Neuronal stem cell (in vitro differentiated cells): Measurements from ENCODE around the gene OR56B4.
A peak's percentile ranks its signal among the peaks of the same experiment; 100 is the strongest.

Experiments
- DNase-seq: peaks from one replicate; pipeline ENCODE4 v3.0.0-alpha.2; 2013; ENCODE audit warnings: low spot score
- H2AFZ ChIP-seq: one replicate; pipeline ENCODE4 v1.6.1; 2013; ENCODE audit warnings: mild to moderate bottlenecking, low read length, inconsistent platforms
- H2AK5ac ChIP-seq: 2 replicates; pipeline ENCODE4 v1.6.1; 2013; ENCODE audit warnings: low read depth, mild to moderate bottlenecking, inconsistent platforms, low read length, moderate library complexity, mixed read lengths
- H2BK120ac ChIP-seq: 2 replicates; pipeline ENCODE4 v1.6.1; 2013; ENCODE audit warnings: low read depth, mild to moderate bottlenecking, inconsistent platforms, low read length, moderate library complexity, mixed read lengths
- H2BK12ac ChIP-seq: one replicate; pipeline ENCODE4 v1.6.1; 2013; ENCODE audit warnings: low read length, inconsistent platforms
- H2BK15ac ChIP-seq: 2 replicates; pipeline ENCODE4 v1.6.1; 2013; ENCODE audit warnings: mild to moderate bottlenecking, low read length, inconsistent platforms, mixed read lengths
- H2BK5ac ChIP-seq: one replicate; pipeline ENCODE4 v1.6.1; 2013; ENCODE audit warnings: inconsistent platforms, mild to moderate bottlenecking, low read length, moderate library complexity
- H3K14ac ChIP-seq: one replicate; pipeline ENCODE4 v1.6.1; 2013; ENCODE audit warnings: low read length, inconsistent platforms
- H3K18ac ChIP-seq: 2 replicates; pipeline ENCODE4 v1.6.1; 2013; ENCODE audit warnings: low read length, inconsistent platforms
- H3K23ac ChIP-seq: 2 replicates; pipeline ENCODE4 v1.6.1; 2013; ENCODE audit warnings: low read depth, mild to moderate bottlenecking, mixed read lengths, low read length, inconsistent platforms; ENCODE audit not compliant: poor library complexity
- H3K27ac ChIP-seq: replicated peaks from 3 replicates; pipeline ENCODE4 v1.5.1; 2013; ENCODE audit warnings: low read length, inconsistent platforms
- H3K27me3 ChIP-seq, 3 experiments: 2 replicates each; pipeline ENCODE4 v1.6.1; 2013; ENCODE audit warnings: low read length in 3 of 3, mild to moderate bottlenecking in 2 of 3, inconsistent platforms in 1 of 3, low read depth in 1 of 3, mixed read lengths in 1 of 3, moderate library complexity in 1 of 3; ENCODE audit not compliant: control insufficient read depth in 3 of 3, insufficient read depth in 3 of 3
- H3K36me3 ChIP-seq, 2 donors: replicated peaks in 1 of 2; 2 replicates each; pipeline ENCODE4 v1.6.1; 2013; ENCODE audit warnings: low read length in 2 of 2; ENCODE audit not compliant: control insufficient read depth in 2 of 2, insufficient read depth in 2 of 2
- H3K4ac ChIP-seq: 2 replicates; pipeline ENCODE4 v1.6.1; 2013; ENCODE audit warnings: inconsistent platforms, mild to moderate bottlenecking, low read length, moderate library complexity
- H3K4me1 ChIP-seq, 2 donors: 1 replicate in 1 of 2; 2 replicates in 1 of 2; pipeline ENCODE4 v1.6.1; 2013; ENCODE audit warnings: low read length in 2 of 2, low read depth in 1 of 2; ENCODE audit not compliant: control insufficient read depth in 2 of 2, insufficient read depth in 1 of 2
- H3K4me2 ChIP-seq: one replicate; pipeline ENCODE4 v1.6.1; 2013; ENCODE audit warnings: mild to moderate bottlenecking, low read length, inconsistent platforms; ENCODE audit not compliant: insufficient read depth, poor library complexity, severe bottlenecking
- H3K4me3 ChIP-seq, 2 donors: 2 replicates each; pipeline ENCODE4 v1.5.1; 2013; ENCODE audit warnings: low read length in 2 of 2, mild to moderate bottlenecking in 2 of 2, inconsistent platforms in 1 of 2, moderate library complexity in 1 of 2
- H3K79me1 ChIP-seq: one replicate; pipeline ENCODE4 v1.6.1; 2013; ENCODE audit warnings: low read depth, mild to moderate bottlenecking, inconsistent platforms, low read length, moderate library complexity
- H3K9ac ChIP-seq: one replicate; pipeline ENCODE4 v1.6.1; 2013; ENCODE audit warnings: mild to moderate bottlenecking, low read depth, low read length, inconsistent platforms; ENCODE audit not compliant: poor library complexity
- H3K9me3 ChIP-seq, 2 donors: replicated peaks in 1 of 2; 2 replicates each; pipeline versions ENCODE3 to v1.6.1; 2013; ENCODE audit warnings: low read length in 2 of 2, mild to moderate bottlenecking in 2 of 2, inconsistent platforms in 1 of 2, low read depth in 1 of 2, mixed read lengths in 1 of 2, moderate library complexity in 1 of 2; ENCODE audit not compliant: control insufficient read depth in 2 of 2, insufficient read depth in 1 of 2
- H4K8ac ChIP-seq: one replicate; pipeline ENCODE4 v1.6.1; 2013; ENCODE audit warnings: low read depth, mild to moderate bottlenecking, inconsistent platforms, low read length, moderate library complexity
- H4K91ac ChIP-seq: one replicate; pipeline ENCODE4 v1.6.1; 2013; ENCODE audit warnings: low read length, low read depth, mild to moderate bottlenecking, inconsistent platforms; ENCODE audit not compliant: poor library complexity
- WGBS, 2 donors: extraction: QIAGEN DNeasy Blood & Tissue Kit; methylation state at CpG; one replicate each; pipeline ENCODE4 v1.1.7; 2013; ENCODE audit warnings: missing lambda C conversion rate in 2 of 2, mixed read lengths in 1 of 2; ENCODE audit not compliant: insufficient read length in 2 of 2, insufficient replicate concordance in 1 of 2; ENCODE audit errors: extremely low coverage in 2 of 2; 5-methylcytosine and 5-hydroxymethylcytosine counted together

OR56B4 gene

DNA sequence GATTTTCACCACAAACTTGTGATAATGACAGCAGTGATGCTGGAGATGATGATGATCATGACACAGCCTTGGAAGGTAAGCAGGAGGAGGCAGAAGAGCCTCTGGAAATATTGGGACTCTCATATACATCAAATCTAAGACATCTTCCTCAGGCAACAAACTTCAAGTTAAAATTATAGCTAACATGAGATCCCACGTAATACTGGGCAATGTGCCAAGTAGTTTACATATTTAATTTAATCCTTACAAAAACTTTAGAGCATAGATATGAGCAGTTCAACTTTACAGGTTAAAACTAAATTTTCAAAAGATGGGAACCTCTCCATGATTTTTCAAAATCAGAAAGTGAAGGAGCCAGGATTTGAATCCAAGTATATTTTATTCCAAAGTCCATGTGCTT is 43.6 kb downstream of the OR56B4 start:
- Histone ChIP-seq H3K27me3 (no peaks in the 10 kb centered on the region), H4K8ac (no peak overlapping the region), H3K4me2 (no peak overlapping the region), H3K4me1 (no peaks in the 10 kb centered on the region), H2BK12ac (no peak overlapping the region), H2BK120ac (no peak overlapping the region), H3K79me1 (no peaks in the 10 kb centered on the region), H2AK5ac (no peak overlapping the region), H3K18ac (no peak overlapping the region), H3K4ac (no peak overlapping the region), H3K36me3 (no peaks in the 10 kb centered on the region), H3K14ac (no peak overlapping the region), H3K9ac (no peak overlapping the region), H3K23ac (no peak overlapping the region), H2BK15ac (no peak overlapping the region), H2AFZ (no peak overlapping the region), H4K91ac (no peak overlapping the region), H3K27ac (no peak overlapping the region), H3K4me3 (no peak overlapping the region), H3K9me3 (no peaks in the 10 kb centered on the region), H2BK5ac (no peak overlapping the region)
- no CpG with 5 or more reads among the region's 1 CpG for WGBS, 2 donors
- DNase-seq, result no peak

DNA sequence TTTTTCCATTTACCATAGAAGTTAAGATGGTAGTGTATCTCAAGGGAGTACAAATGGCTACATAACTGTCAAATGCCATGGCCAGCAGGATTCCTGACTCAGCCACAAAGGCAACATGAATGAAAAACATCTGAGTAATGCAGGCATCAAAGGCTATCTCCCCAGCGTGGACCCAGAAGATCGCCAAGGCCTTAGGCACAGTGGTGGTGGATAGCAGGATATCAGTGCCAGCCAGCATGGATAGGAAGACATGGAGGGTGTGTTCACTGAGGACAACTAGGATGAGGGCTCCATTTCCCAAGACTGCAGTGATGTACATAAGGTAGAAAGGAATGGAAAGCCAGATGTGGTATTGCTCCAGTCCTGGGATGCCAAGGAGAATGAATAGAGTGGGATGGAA is 44.6 kb downstream of the OR56B4 start:
- H3K36me3 ChIP-seq, result no peaks in the 10 kb centered on the region
- DNase-seq, result no peak
- H3K14ac ChIP-seq, result no peak overlapping the region
- H3K4me1 ChIP-seq, result peaks cover 0 to 3% of the 10 kb centered on the region in 2 donors
- H4K91ac ChIP-seq, result no peak overlapping the region
- H4K8ac ChIP-seq, result no peak overlapping the region
- no peak overlapping the region for H3K4me3 ChIP-seq
- H3K23ac ChIP-seq, result no peak overlapping the region
- WGBS, 2 donors, result no CpG with 5 or more reads among the region's 2 CpGs
- no peak overlapping the region for H2BK15ac ChIP-seq
- H3K4ac ChIP-seq, result no peak overlapping the region
- no peak overlapping the region for H2BK5ac ChIP-seq
- no peak overlapping the region for H2BK120ac ChIP-seq
- H3K79me1 ChIP-seq, result no peaks in the 10 kb centered on the region
- H3K18ac ChIP-seq, result no peak overlapping the region
- H3K27me3 ChIP-seq, result no peaks in the 10 kb centered on the region
- H3K9me3 ChIP-seq, result no peaks in the 10 kb centered on the region
- H3K9ac ChIP-seq, result no peak overlapping the region
- no peak overlapping the region for H3K27ac ChIP-seq
- no peak overlapping the region for H2BK12ac ChIP-seq
- H2AK5ac ChIP-seq, result no peak overlapping the region
- H3K4me2 ChIP-seq, result no peak overlapping the region
- no peak overlapping the region for H2AFZ ChIP-seq

DNA sequence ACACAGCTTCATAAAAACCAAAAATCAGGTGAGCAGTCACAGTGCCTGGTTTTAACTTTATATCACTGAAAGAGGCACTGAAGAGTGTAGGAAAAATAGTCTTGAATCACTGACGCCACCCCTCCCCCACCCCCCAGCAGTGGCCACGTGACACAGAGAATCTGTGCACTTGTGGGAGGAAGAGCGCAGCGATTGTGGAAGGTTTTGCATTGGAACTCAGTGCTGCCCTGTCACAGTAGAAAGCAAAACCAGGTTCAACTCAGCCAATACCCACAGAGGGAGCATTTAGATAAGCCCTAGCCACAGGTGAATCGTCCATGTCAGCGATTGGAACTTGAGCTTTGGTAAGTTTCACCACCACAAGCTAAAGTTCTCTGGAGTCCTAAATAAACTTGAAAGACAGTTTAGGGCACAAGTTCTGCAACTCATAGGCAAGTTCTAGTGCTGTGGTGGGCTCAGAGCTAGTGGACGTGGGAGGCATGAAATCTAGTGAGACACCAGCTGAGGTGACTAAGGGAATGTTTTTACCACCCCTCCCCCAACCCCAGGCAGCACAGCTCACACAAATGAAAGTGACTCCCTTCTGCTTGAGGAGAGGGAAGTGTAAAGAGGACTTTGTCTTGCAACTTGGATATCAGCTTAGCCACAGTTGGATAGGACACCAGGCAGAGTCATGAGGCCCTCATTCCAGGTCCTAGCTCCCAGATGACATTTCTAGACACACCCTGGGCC is 49.3 kb downstream of the OR56B4 start:
- no peak overlapping the region for H3K14ac ChIP-seq
- H3K79me1 ChIP-seq, result no peaks in the 10 kb centered on the region
- H3K36me3 ChIP-seq, result no peaks in the 10 kb centered on the region
- WGBS, 2 donors, result no CpG with 5 or more reads among the region's 7 CpGs
- DNase-seq, result no peak
- no peak overlapping the region for H3K9ac ChIP-seq
- H2BK12ac ChIP-seq, result no peak overlapping the region
- H2AFZ ChIP-seq, result peak overlapping the region; percentile 8
- peaks cover 0 to 4% of the 10 kb centered on the region in 2 donors for H3K4me1 ChIP-seq
- no peak overlapping the region for H4K91ac ChIP-seq
- no peak overlapping the region for H3K23ac ChIP-seq
- H2BK5ac ChIP-seq, result no peak overlapping the region
- no peak overlapping the region for H3K4ac ChIP-seq
- H3K27ac ChIP-seq, result no peak overlapping the region
- no peak overlapping the region for H3K18ac ChIP-seq
- no peak overlapping the region for H2AK5ac ChIP-seq
- no peak overlapping the region for H2BK15ac ChIP-seq
- no peak overlapping the region for H3K4me2 ChIP-seq
- no peak overlapping the region for H4K8ac ChIP-seq
- H3K27me3 ChIP-seq, result no peaks in the 10 kb centered on the region
- no peak overlapping the region for H2BK120ac ChIP-seq
- no peak overlapping the region for H3K4me3 ChIP-seq
- H3K9me3 ChIP-seq, result no peaks in the 10 kb centered on the region
